Hepatocyte (in vitro differentiated cells): ENCODE data around the gene LRRC3. TPM values are rescaled to one million over a fixed set of nuclear protein-coding genes. Genes with fewer than 3 reads are reported as not detected.

Experiments used
- DNase-seq: peaks from one replicate; pipeline ENCODE4 v3.0.0-alpha.2; 2016; ENCODE audit warnings: low spot score
- H2AFZ ChIP-seq: fragments of 200-600 bp; sonication (generic); 2 replicates; pipeline ENCODE4 v1.6.0; 2016; ENCODE audit warnings: antibody characterized with exemption, mild to moderate bottlenecking
- H3K27ac ChIP-seq: fragments of 200-600 bp; sonication (generic); 2 replicates; pipeline ENCODE4 v1.5.1; 2016; ENCODE audit warnings: mild to moderate bottlenecking
- H3K27me3 ChIP-seq: fragments of 200-600 bp; sonication (generic); 2 replicates; pipeline ENCODE4 v1.6.1; 2016
- H3K36me3 ChIP-seq: fragments of 200-600 bp; sonication (generic); replicated peaks from 2 replicates; pipeline ENCODE4 v1.5.1; 2016; ENCODE audit warnings: low read depth; ENCODE audit not compliant: insufficient read depth
- H3K4me1 ChIP-seq: fragments of 200-600 bp; sonication (generic); 2 replicates; pipeline ENCODE4 v1.5.1; 2016; ENCODE audit warnings: mild to moderate bottlenecking, moderate library complexity; ENCODE audit not compliant: insufficient read depth
- H3K4me2 ChIP-seq: fragments of 200-600 bp; sonication (generic); 2 replicates; pipeline ENCODE4 v1.6.0; 2016
- H3K4me3 ChIP-seq: fragments of 200-600 bp; sonication (generic); 2 replicates; pipeline ENCODE4 v1.5.1; 2016; ENCODE audit warnings: mild to moderate bottlenecking
- H3K79me2 ChIP-seq: fragments of 200-600 bp; sonication (generic); 2 replicates; pipeline ENCODE4 v1.6.0; 2017; ENCODE audit warnings: mild to moderate bottlenecking
- H3K9me2 ChIP-seq: fragments of 200-600 bp; sonication (generic); replicated peaks from 2 replicates; pipeline ENCODE4 v1.6.0; 2017; ENCODE audit warnings: mild to moderate bottlenecking; ENCODE audit not compliant: insufficient read depth
- H3K9me3 ChIP-seq: fragments of 200-600 bp; sonication (generic); 2 replicates; pipeline ENCODE4 v1.5.1; 2016; ENCODE audit warnings: low read depth, mild to moderate bottlenecking
- H4K20me1 ChIP-seq: fragments of 200-600 bp; sonication (generic); 2 replicates; pipeline ENCODE4 v1.6.0; 2016; ENCODE audit warnings: mild to moderate bottlenecking; ENCODE audit not compliant: insufficient read depth, poor library complexity, severe bottlenecking
- CTCF ChIP-seq: fragments of 200-600 bp; sonication (generic); IDR thresholded peaks from 2 replicates; pipeline ENCODE4 v1.5.1; 2016; ENCODE audit warnings: antibody characterized with exemption, mild to moderate bottlenecking; ENCODE audit not compliant: poor library complexity
- EZH2 ChIP-seq: fragments of 200-600 bp; sonication (generic); IDR thresholded peaks from 2 replicates; pipeline ENCODE4 v1.6.1; 2016; ENCODE audit warnings: antibody characterized with exemption, mild to moderate bottlenecking, borderline replicate concordance
- EZH2phosphoT487 ChIP-seq: fragments of 200-600 bp; sonication (generic); IDR thresholded peaks from one replicate; pipeline ENCODE4 v1.6.1; 2018; ENCODE audit warnings: antibody characterized with exemption, mild to moderate bottlenecking, low read depth, moderate library complexity; ENCODE audit not compliant: unreplicated experiment, severe bottlenecking
- WGBS: methylation state at CpG from one replicate; pipeline ENCODE4 v1.1.6; 2016; ENCODE audit warnings: low lambda C conversion rate; ENCODE audit errors: missing lambda C conversion rate; 5-methylcytosine and 5-hydroxymethylcytosine counted together
- polyA plus RNA-seq: library from polyadenylated mRNA; unstranded; fragments of >200 nt; fragmentation: Nextera tagmentation; extraction: Ambion mirVana; gene quantifications from 2 replicates; pipeline ENCODE4 v1.2.1, GENCODE V29; 2016
- total RNA-seq: library from RNA; depleted of rRNA; stranded (reverse); fragments of >200 nt; gene quantifications from 2 replicates; pipeline ENCODE4 v1.2.3, GENCODE V29; 2014

Gene LRRC3
- total RNA-seq (7.3 and 7.8 TPM in 2 replicates), polyA plus RNA-seq (5.6 and 7.2 TPM in 2 replicates)

GRCh38 chr21:44454747-44455523 is at the start of gene LRRC3:
LRRC3 (plus strand) TSS chr21:44455510; CDS start chr21:44456645, 1,135 bp downstream.
- Histone ChIP-seq H3K27ac (peak within 1 kb of the TSS; percentile 61), H3K4me1 (peaks cover 14% of the 10 kb centered on the region), H3K79me2 (peaks cover 4% of the 10 kb centered on the region), H3K4me2 (peak within 1 kb of the TSS; percentile 81), H3K9me2 (no peaks in the 10 kb centered on the region), H4K20me1 (no peaks in the 10 kb centered on the region), H3K9me3 (no peaks in the 10 kb centered on the region), H3K4me3 (peak within 1 kb of the TSS; percentile 95), H3K36me3 (no peaks in the 10 kb centered on the region), H2AFZ (peak within 1 kb of the TSS; percentile 63), H3K27me3 (no peaks in the 10 kb centered on the region)
- DNase-seq = peak; percentile 99
- TF ChIP-seq CTCF (no peak), EZH2phosphoT487 (no peak), EZH2 (no peak)
- 19% methylated on average over 13 of the region's 45 CpGs for WGBS

GRCh38 chr21:44405948-44406872 is 49.1 kb upstream of the LRRC3 start:
- no peaks in the 10 kb centered on the region for H4K20me1 ChIP-seq
- no peaks in the 10 kb centered on the region for H3K9me2 ChIP-seq
- H3K79me2 ChIP-seq = no peaks in the 10 kb centered on the region
- H3K9me3 ChIP-seq = no peaks in the 10 kb centered on the region
- H3K36me3 ChIP-seq = no peaks in the 10 kb centered on the region
- no peak for TF ChIP-seq EZH2
- TF ChIP-seq EZH2phosphoT487 = no peak
- no peak for TF ChIP-seq CTCF
- WGBS = 90% methylated on average over 34 of the region's 37 CpGs
- H3K27me3 ChIP-seq = no peaks in the 10 kb centered on the region
- H2AFZ ChIP-seq = no peak overlapping the region
- DNase-seq = no peak
- H3K4me3 ChIP-seq = no peak overlapping the region
- H3K4me2 ChIP-seq = no peak overlapping the region
- no peaks in the 10 kb centered on the region for H3K4me1 ChIP-seq
- H3K27ac ChIP-seq = no peak overlapping the region

GRCh38 chr21:44406953-44407352 is 48.4 kb upstream of the LRRC3 start:
- no peak for TF ChIP-seq EZH2phosphoT487
- no peak for TF ChIP-seq EZH2
- TF ChIP-seq CTCF = no peak
- Histone ChIP-seq H3K4me2 (no peak overlapping the region), H3K9me3 (no peaks in the 10 kb centered on the region), H3K4me1 (no peaks in the 10 kb centered on the region), H3K27me3 (no peaks in the 10 kb centered on the region), H3K9me2 (no peaks in the 10 kb centered on the region), H3K4me3 (no peak overlapping the region), H4K20me1 (no peaks in the 10 kb centered on the region), H2AFZ (no peak overlapping the region), H3K79me2 (no peaks in the 10 kb centered on the region), H3K27ac (no peak overlapping the region), H3K36me3 (no peaks in the 10 kb centered on the region)
- WGBS = 76% methylated on average over 6 of the region's 8 CpGs
- DNase-seq = no peak
